SK-N-SH (cell line): ENCODE data around the gene PTCSC3. TPM values are rescaled to one million over a fixed set of nuclear protein-coding genes. Genes with fewer than 3 reads are reported as not detected.

Experiments
- CTCF ChIA-PET: fragments of 300-600, 350-600 bp; formaldehyde crosslinking; extraction: SDS; loops from one replicate; lab custom pipeline; 2021; lab: Yijun Ruan, JAX
- POLR2A ChIA-PET: fragments of 350-600 bp; sonication (Branson Sonifier 250); formaldehyde crosslinking; extraction: SDS; loops from one replicate; lab custom pipeline; 2020; ENCODE audit warnings: antibody characterized with exemption, inconsistent platforms; lab: Yijun Ruan, JAX
- DNase-seq: peaks from one replicate; pipeline ENCODE4 v3.0.0; 2012
- H2AFZ ChIP-seq: fragments of 200-600 bp; sonication (generic); 2 replicates; pipeline ENCODE4 v1.8.1; 2016; ENCODE audit warnings: antibody characterized with exemption, mild to moderate bottlenecking, low read depth
- H3F3A ChIP-seq: fragments of 200-600 bp; sonication (generic); replicated peaks from 2 replicates; pipeline ENCODE3; 2016; ENCODE audit warnings: antibody characterized with exemption, mild to moderate bottlenecking; ENCODE audit not compliant: insufficient read depth
- H3K27ac ChIP-seq, 2 experiments: fragments of 200-500 bp in 1 of 2; fragments of 200-600 bp in 1 of 2; sonication (Bioruptor generic) in 1 of 2; sonication (generic), shearing (Covaris generic) in 1 of 2; 2 replicates each; pipeline versions ENCODE4 v1.5.1 to v1.6.1; 2014 to 2016; ENCODE audit warnings: low read depth in 2 of 2, inconsistent platforms in 1 of 2, low read length in 1 of 2, mild to moderate bottlenecking in 1 of 2, mixed read lengths in 1 of 2
- H3K27me3 ChIP-seq: fragments of 200-600 bp; sonication (generic), shearing (Covaris generic); 2 replicates; pipeline ENCODE4 v1.6.1; 2016; ENCODE audit warnings: mixed run types; ENCODE audit not compliant: insufficient read depth
- H3K36me3 ChIP-seq, 2 experiments: fragments of 200-500 bp in 1 of 2; fragments of 200-600 bp in 1 of 2; sonication (Bioruptor generic) in 1 of 2; sonication (generic) in 1 of 2; replicated peaks in 1 of 2; 2 replicates each; pipeline versions ENCODE3 to v1.5.1; 2014 to 2016; ENCODE audit warnings: low read length in 1 of 2, mild to moderate bottlenecking in 1 of 2; ENCODE audit not compliant: insufficient read depth in 2 of 2, control insufficient read depth in 1 of 2
- H3K4me1 ChIP-seq, 2 experiments: fragments of 200-500 bp in 1 of 2; fragments of 200-600 bp in 1 of 2; sonication (Bioruptor generic) in 1 of 2; sonication (generic), shearing (Covaris generic) in 1 of 2; 2 replicates each; pipeline versions ENCODE4 v1.5.1 to v1.6.1; 2014 to 2016; ENCODE audit warnings: low read depth in 1 of 2, low read length in 1 of 2, mixed run types in 1 of 2; ENCODE audit not compliant: insufficient read depth in 2 of 2, control insufficient read depth in 1 of 2
- H3K4me2 ChIP-seq: fragments of 200-600 bp; sonication (generic), shearing (Covaris generic); 2 replicates; pipeline ENCODE4 v1.6.1; 2017; ENCODE audit warnings: mixed run types
- H3K4me3 ChIP-seq, 2 experiments: fragments of 200-500 bp in 1 of 2; fragments of 200-600 bp in 1 of 2; sonication (Bioruptor generic) in 1 of 2; sonication (generic), shearing (Covaris generic) in 1 of 2; 2 replicates each; pipeline versions ENCODE4 v1.5.1 to v1.8.1; 2014 to 2016; ENCODE audit warnings: low read depth in 2 of 2, inconsistent platforms in 1 of 2, low read length in 1 of 2, mild to moderate bottlenecking in 1 of 2, mixed read lengths in 1 of 2, moderate library complexity in 1 of 2
- H3K79me2 ChIP-seq: fragments of 200-600 bp; sonication (generic); 2 replicates; pipeline ENCODE4 v1.8.1; 2017; ENCODE audit warnings: mild to moderate bottlenecking; ENCODE audit not compliant: insufficient read depth
- H3K9ac ChIP-seq: fragments of 200-600 bp; sonication (generic); 2 replicates; pipeline ENCODE4 v1.6.1; 2017; ENCODE audit warnings: mixed run types
- H3K9me2 ChIP-seq: fragments of 200-600 bp; sonication (generic); 2 replicates; pipeline ENCODE4 v1.6.1; 2017; ENCODE audit warnings: mixed run types
- H3K9me3 ChIP-seq: fragments of 200-600 bp; sonication (generic); 2 replicates; pipeline ENCODE4 v1.6.1; 2017; ENCODE audit warnings: mixed run types, mild to moderate bottlenecking, moderate library complexity
- H4K20me1 ChIP-seq: fragments of 200-600 bp; sonication (generic); 2 replicates; pipeline ENCODE4 v1.6.1; 2017; ENCODE audit warnings: mild to moderate bottlenecking, mixed run types; ENCODE audit not compliant: insufficient read depth
- CTCF ChIP-seq: fragments of 200-600 bp; sonication (generic); IDR thresholded peaks from 2 replicates; pipeline ENCODE4 v1.6.1; 2017; ENCODE audit warnings: antibody characterized with exemption, mild to moderate bottlenecking, moderate library complexity
- ELF1 ChIP-seq: IDR thresholded peaks from 2 replicates; pipeline ENCODE4 v1.4.0; 2012
- EP300 ChIP-seq, 2 experiments: IDR thresholded peaks; 2 replicates each; pipeline versions ENCODE4 v1.4.0 to v1.6.1; 2012; ENCODE audit warnings: borderline replicate concordance in 1 of 2, low read depth in 1 of 2, low read length in 1 of 2
- EZH2phosphoT487 ChIP-seq: fragments of 200-600 bp; sonication (generic); IDR thresholded peaks from 2 replicates; pipeline ENCODE4 v1.6.1; 2017; ENCODE audit warnings: low read depth, mixed run types, mild to moderate bottlenecking, antibody characterized with exemption, moderate library complexity, borderline replicate concordance
- FOSL2 ChIP-seq: IDR thresholded peaks from 2 replicates; pipeline ENCODE4 v1.4.0; 2012; ENCODE audit warnings: low read depth, mild to moderate bottlenecking, moderate library complexity, borderline replicate concordance
- FOXJ3 ChIP-seq: sonication (generic); formaldehyde crosslinking; IDR thresholded peaks from 2 replicates; pipeline ENCODE4 v1.5.1; 2020; ENCODE audit warnings: mild to moderate bottlenecking, missing genetic modification reagents
- GATA2 ChIP-seq: sonication (generic); formaldehyde crosslinking; IDR thresholded peaks from 2 replicates; pipeline ENCODE4 v1.5.0; 2020; ENCODE audit warnings: mild to moderate bottlenecking, missing genetic modification reagents
- IRF3 ChIP-seq: fragments of 150-350 bp; IDR thresholded peaks from 2 replicates; pipeline ENCODE4 v1.6.1; 2016; ENCODE audit warnings: mild to moderate bottlenecking, low read depth, low read length
- JUND ChIP-seq: IDR thresholded peaks from 2 replicates; pipeline ENCODE4 v1.4.0; 2012
- MAX ChIP-seq: IDR thresholded peaks from 2 replicates; pipeline ENCODE4 v1.4.0; 2012; ENCODE audit warnings: low read depth
- MXI1 ChIP-seq: IDR thresholded peaks from 2 replicates; pipeline ENCODE4 v1.6.1; 2012; ENCODE audit warnings: mild to moderate bottlenecking, low read depth, low read length, improper control_type of control experiment
- NFIC ChIP-seq: IDR thresholded peaks from 2 replicates; pipeline ENCODE4 v1.4.0; 2012; ENCODE audit warnings: borderline replicate concordance
- NRF1 ChIP-seq: IDR thresholded peaks from 2 replicates; pipeline ENCODE4 v1.6.1; 2012; ENCODE audit warnings: low read depth, mild to moderate bottlenecking, low read length
- PBX3 ChIP-seq: IDR thresholded peaks from 2 replicates; pipeline ENCODE4; 2012
- RAD21 ChIP-seq: IDR thresholded peaks from 2 replicates; pipeline ENCODE4 v1.6.1; 2012; ENCODE audit warnings: mild to moderate bottlenecking, low read length
- RFX5 ChIP-seq: IDR thresholded peaks from 2 replicates; pipeline ENCODE4 v1.6.1; 2012; ENCODE audit warnings: mild to moderate bottlenecking, improper control_type of control experiment, low read length
- SIN3A ChIP-seq: IDR thresholded peaks from 2 replicates; pipeline ENCODE4 v1.6.1; 2012; ENCODE audit warnings: low read depth, mild to moderate bottlenecking, low read length, moderate library complexity, borderline replicate concordance
- TAF1 ChIP-seq: IDR thresholded peaks from 2 replicates; pipeline ENCODE4 v1.6.1; 2012; ENCODE audit warnings: low read depth, mild to moderate bottlenecking, low read length, moderate library complexity, borderline replicate concordance
- TCF12 ChIP-seq: IDR thresholded peaks from 2 replicates; pipeline ENCODE4 v1.4.0; 2012
- USF1 ChIP-seq: IDR thresholded peaks from 2 replicates; pipeline ENCODE4 v1.4.0; 2012; ENCODE audit warnings: low read depth, borderline replicate concordance
- YY1 ChIP-seq: IDR thresholded peaks from 2 replicates; pipeline ENCODE4 v1.4.0; 2012; ENCODE audit warnings: low read depth, mild to moderate bottlenecking
- ZBTB33 ChIP-seq: IDR thresholded peaks from 2 replicates; pipeline ENCODE4 v1.4.0; 2012; ENCODE audit warnings: low read depth, borderline replicate concordance
- WGBS: methylation state at CpG from one replicate; pipeline ENCODE4 v1.1.6; 2017; ENCODE audit warnings: low lambda C conversion rate; 5-methylcytosine and 5-hydroxymethylcytosine counted together
- polyA plus RNA-seq, 3 experiments: library from polyadenylated mRNA; depleted of rRNA; stranded (reverse); fragments of >200 nt; gene quantifications; 2 replicates each; pipeline ENCODE4 v1.2.3, GENCODE V29; 2012

Gene PTCSC3
- polyA plus RNA-seq, 1 of the 3 experiments (the other 2 are of a cell fraction) = not detected

- TF ChIP-seq TAF1 (no peak), ZBTB33 (no peak), FOSL2 (no peak), USF1 (no peak), YY1 (no peak), NRF1 (no peak), EZH2phosphoT487 (no peak)
Observed at GRCh38 chr14:36174767-36175424, 1.6 kb downstream of the PTCSC3 start (continued).

GRCh38 chr14:36173161-36173560 lies 3.4 kb downstream of the PTCSC3 start:
- Histone ChIP-seq H4K20me1 (no peaks in the 10 kb centered on the region), H3K9me2 (no peaks in the 10 kb centered on the region), H3K4me1 (no peaks in the 10 kb centered on the region), H2AFZ (no peak overlapping the region), H3F3A (no peaks in the 10 kb centered on the region), H3K4me2 (no peak overlapping the region), H3K9ac (no peak overlapping the region), H3K9me3 (no peaks in the 10 kb centered on the region)
- WGBS = 0% methylated on average over 1 of the region's 1 CpG
- POLR2A ChIA-PET = no interaction called here
- TF ChIP-seq TCF12 (no peak), NRF1 (no peak), JUND (no peak), MXI1 (no peak), MAX (no peak), SIN3A (no peak), PBX3 (no peak), FOXJ3 (CRISPR knock-in tag) (no peak), CTCF (no peak), YY1 (no peak), ELF1 (no peak), GATA2 (CRISPR knock-in tag) (no peak), RFX5 (no peak), USF1 (no peak), TAF1 (no peak), IRF3 (no peak), EP300 (IDR thresholded peaks at IDR 0.05; ENCODE audit: borderline replicate concordance in 1 of 2, low read depth in 1 of 2, low read length in 1 of 2) (no peak), NFIC (no peak), RAD21 (no peak)
- TF ChIP-seq, all 33 proteins: peak for 0
- Histone ChIP-seq H3K79me2 (no peaks in the 10 kb centered on the region), H3K36me3 (no peaks in the 10 kb centered on the region), H3K27ac (no peak overlapping the region), H3K4me3 (no peak overlapping the region), H3K27me3 (peaks cover 20% of the 10 kb centered on the region; the same call in 1 of the 2 replicates)
- no peak for DNase-seq
- CTCF ChIA-PET = no interaction called here
